MM.1S (cell line): ENCODE results near the gene RPL18A.

Source experiments
- CTCF ChIP-seq: fragments of 300-600 bp; sonication (generic); IDR thresholded peaks from 2 replicates; pipeline ENCODE4 v1.5.1; 2016; ENCODE audit warnings: antibody characterized with exemption, low read length, mixed read lengths
- EZH2phosphoT487 ChIP-seq: fragments of 300-600 bp; sonication (generic); IDR thresholded peaks from 2 replicates; pipeline ENCODE4 v1.6.1; 2018; ENCODE audit warnings: antibody characterized with exemption, low read length

GRCh38 chr19:17854061-17854460 lies 5.6 kb upstream of the RPL18A start:
- TF ChIP-seq CTCF (no peak), EZH2phosphoT487 (no peak)
